ENCODE results near the gene CPM.
"Not testable (repeated sequence)": the region's sequence is repeated elsewhere in the genome, so short reads cannot be mapped to it uniquely, and the experiment has no call there.

Gene CPM

GRCh38 chr12:68807274-68807575 is 125.7 kb downstream of the CPM start:
- not testable (repeated sequence) for DNase-seq (ENCODE audit: low read depth)

- DNase-seq (ENCODE audit: low read depth), result no peak
Measured at GRCh38 chr12:68806488-68807237, 126.3 kb downstream of the CPM start.

- DNase-seq (ENCODE audit: low read depth), result no peak
Measured at GRCh38 chr12:68805592-68806120, 127.3 kb downstream of the CPM start.

- DNase-seq (ENCODE audit: low read depth), result no peak
Measured at GRCh38 chr12:68804657-68805591, 128.0 kb downstream of the CPM start.

GRCh38 chr12:68803948-68804656 is 128.9 kb downstream of the CPM start:
- no peak for DNase-seq (ENCODE audit: low read depth)

- not testable (repeated sequence) for DNase-seq (ENCODE audit: low read depth)
Measured at GRCh38 chr12:68802911-68803651, 129.9 kb downstream of the CPM start.

- not testable (repeated sequence) for DNase-seq (ENCODE audit: low read depth)
Measured at GRCh38 chr12:68802372-68802745, 130.6 kb downstream of the CPM start.

Measured in stimulated activated CD8-positive, alpha-beta memory T cell treated with anti-CD3 and anti-CD28 coated beads, Interleukin-15, amount 100 ng/mL, for 24 hours (primary cell).